Pancreas (tissue), 10 donors: ENCODE measurements around the gene TIGD3. TPM values are rescaled to one million over a fixed set of nuclear protein-coding genes. Genes with fewer than 3 reads are reported as not detected.

Experiments
- ATAC-seq, 4 donors: fragments of 200-7000 bp; cut with Tn5 transposase; one replicate each; pipeline versions ENCODE4 v1.8.0 to v1.9.1; 2020; ENCODE audit warnings: mild to moderate bottlenecking in 4 of 4, moderate library complexity in 4 of 4
- DNase-seq, 6 donors: peaks; one replicate each; pipeline ENCODE4 v3.0.0-alpha.2; 2020
- FAIRE-seq: peaks from 2 replicates; lab custom pipeline; 2012; peaks lifted over from hg19 to GRCh38; lab: Jason Lieb, UNC
- H3K27ac ChIP-seq, 4 donors: fragments of 200-600 bp; sonication (generic); 1 replicate in 3 of 4; 2 replicates in 1 of 4; pipeline versions ENCODE4 v1.5.0 to v1.8.0; 2020
- H3K27me3 ChIP-seq, 4 donors: fragments of 200-600 bp; one replicate each; pipeline ENCODE4 v1.8.0; 2021
- H3K36me3 ChIP-seq, 3 donors: fragments of 200-600 bp; sonication (generic) in 1 of 3; one replicate each; pipeline versions ENCODE4 v1.5.0 to v1.8.0; 2020 to 2021
- H3K4me1 ChIP-seq, 3 donors: fragments of 200-600 bp; one replicate each; pipeline ENCODE4 v1.8.0; 2021
- H3K4me3 ChIP-seq, 4 donors: fragments of 200-600 bp; sonication (generic) in 2 of 4; one replicate each; pipeline versions ENCODE4 v1.5.0 to v1.8.0; 2020 to 2021
- H3K9me3 ChIP-seq, 4 donors: fragments of 200-600 bp; one replicate each; pipeline ENCODE4 v1.8.0; 2021
- WGBS, 2 donors: extraction: QIAGEN DNeasy Blood & Tissue Kit; methylation state at CpG; one replicate each; pipeline ENCODE4 v1.1.7; 2013; 5-methylcytosine and 5-hydroxymethylcytosine counted together
- intact Hi-C, 3 donors: fragments of 100-400 bp; cut with DNase I; formaldehyde crosslinking; loops; one replicate each; pipeline versions ENCODE4 v1.11.1 to v1.14.2; 2022
- polyA plus RNA-seq, 2 donors: library from polyadenylated mRNA; stranded (reverse); fragments of 200-250 nt; gene quantifications; one replicate each; pipeline ENCODE4 v1.2.3, GENCODE V29; 2013
- total RNA-seq, 6 donors: library from RNA; stranded (reverse); fragmentation: NEBNext Ultra II Directional in 4 of 6; extraction: Animal tissue kit (Norgen Biotek cat#: 25700) in 4 of 6; gene quantifications; one replicate each; pipeline versions ENCODE4 v1.2.1 to v1.2.4, GENCODE V29; 2021 to 2023
- TF ChIP-seq, protein P1 (sequence below), 4 donors: fragments of 200-600 bp; sonication (generic) in 3 of 4; IDR thresholded peaks; one replicate each; pipeline versions ENCODE4 v1.5.0 to v1.8.0; 2021; ENCODE audit warnings: antibody characterized with exemption in 4 of 4
- donor health status: healthy with polysubstance abuse.
- donor health status: DM: no; HTN: no; CAD: no; lungs with moderate emphysema.
- donor health status: DM: no; HTN: no; CAD: no.
- donor health status: control.
- donor health status: control.
- donor health status: Bipolar disorder and iron deficiency.
- donor health status: DM: yes; HTN: yes; CAD: no.
- donor health status: DM: no; HTN: no; CAD: no.
- donor health status: DM: no; HTN: no; CAD: no.
- donor health status: DM: yes; HTN: yes; CAD: no.

The TIGD3 gene
- total and polyA plus RNA-seq, 8 donors: 0.06 to 0.68 (median 0.15) TPM; not detected in 2

DNA sequence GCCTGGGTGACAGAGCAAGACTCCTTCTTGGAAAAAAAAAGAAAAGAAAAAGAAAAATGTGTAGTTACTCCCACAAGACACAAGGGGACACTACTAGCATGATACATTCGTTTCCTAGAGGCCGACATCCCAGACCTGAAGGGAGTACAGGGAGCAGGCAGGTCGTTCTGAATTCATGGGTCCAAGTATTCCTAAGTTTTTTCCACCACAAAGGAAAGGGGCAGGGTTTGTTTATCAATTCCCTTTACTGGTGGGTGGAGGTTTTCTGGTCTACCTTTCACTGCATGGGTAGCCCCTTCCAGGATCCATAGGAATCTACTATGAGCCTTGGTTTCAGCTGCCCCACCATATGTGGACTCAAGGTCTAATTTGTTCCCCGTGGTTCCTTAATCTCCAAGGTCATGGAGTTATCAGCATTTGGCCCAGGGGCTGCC is 11.8 kb downstream of the TIGD3 start:
- Histone ChIP-seq H3K9me3 (no peaks in the 10 kb centered on the region), H3K4me1 (peaks cover 16 to 26% (median 21%) of the 10 kb centered on the region in 3 donors), H3K36me3 (no peaks in the 10 kb centered on the region), H3K27me3 (no peaks in the 10 kb centered on the region), H3K4me3 (no peak overlapping the region), H3K27ac (peak overlapping the region; percentile 3 to 69 (median 42))
- intact Hi-C loops: loop anchor here in 1 of 3 donors (10.0 kb wide), 1 partner anchor 148 kb away; no protein-coding TSS in a partner anchor
- ATAC-seq (peak; percentile 71 to 86 (median 86)), FAIRE-seq (no peak), DNase-seq (peak in 3 of 6 donors; percentile 63 to 74 (median 65))
- WGBS, 2 donors: 1% methylated on average over 4 of the region's 4 CpGs
- TF ChIP-seq, protein P1, sequence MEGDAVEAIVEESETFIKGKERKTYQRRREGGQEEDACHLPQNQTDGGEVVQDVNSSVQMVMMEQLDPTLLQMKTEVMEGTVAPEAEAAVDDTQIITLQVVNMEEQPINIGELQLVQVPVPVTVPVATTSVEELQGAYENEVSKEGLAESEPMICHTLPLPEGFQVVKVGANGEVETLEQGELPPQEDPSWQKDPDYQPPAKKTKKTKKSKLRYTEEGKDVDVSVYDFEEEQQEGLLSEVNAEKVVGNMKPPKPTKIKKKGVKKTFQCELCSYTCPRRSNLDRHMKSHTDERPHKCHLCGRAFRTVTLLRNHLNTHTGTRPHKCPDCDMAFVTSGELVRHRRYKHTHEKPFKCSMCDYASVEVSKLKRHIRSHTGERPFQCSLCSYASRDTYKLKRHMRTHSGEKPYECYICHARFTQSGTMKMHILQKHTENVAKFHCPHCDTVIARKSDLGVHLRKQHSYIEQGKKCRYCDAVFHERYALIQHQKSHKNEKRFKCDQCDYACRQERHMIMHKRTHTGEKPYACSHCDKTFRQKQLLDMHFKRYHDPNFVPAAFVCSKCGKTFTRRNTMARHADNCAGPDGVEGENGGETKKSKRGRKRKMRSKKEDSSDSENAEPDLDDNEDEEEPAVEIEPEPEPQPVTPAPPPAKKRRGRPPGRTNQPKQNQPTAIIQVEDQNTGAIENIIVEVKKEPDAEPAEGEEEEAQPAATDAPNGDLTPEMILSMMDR (IDR thresholded peaks at IDR 0.05): peak; percentile 51 to 74 (median 61)

DNA sequence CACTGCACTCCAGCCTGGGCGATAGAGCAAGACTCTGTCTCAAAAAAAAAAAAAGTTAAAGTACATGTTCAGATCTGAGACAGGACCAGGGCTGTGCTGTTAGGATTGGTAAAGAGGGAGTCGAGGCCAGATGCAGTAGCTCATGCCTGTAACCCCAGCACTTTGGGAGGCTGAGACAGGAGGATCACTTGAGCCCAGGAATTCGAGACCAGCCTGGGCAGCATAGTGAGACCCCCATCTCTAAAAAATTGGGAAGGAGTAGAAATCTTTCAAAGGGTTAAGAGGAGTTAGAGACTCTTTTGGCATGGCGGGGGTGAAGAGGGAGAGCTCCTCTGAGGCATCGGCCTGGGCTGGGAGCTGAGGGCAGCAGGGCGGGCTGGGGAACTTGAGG is 16.1 kb downstream of the TIGD3 start:
- no peak for DNase-seq
- 42 to 49% methylated on average over 6 of the region's 6 CpGs for WGBS, 2 donors
- H3K9me3 ChIP-seq: no peaks in the 10 kb centered on the region
- no peak for FAIRE-seq
- intact Hi-C loops: no loop called here
- no peaks in the 10 kb centered on the region for H3K27me3 ChIP-seq
- peak overlapping the region; percentile 50 to 92 (median 89) for H3K27ac ChIP-seq
- ATAC-seq: no peak
- peaks cover 21 to 30% (median 22%) of the 10 kb centered on the region in 3 donors for H3K4me1 ChIP-seq
- H3K4me3 ChIP-seq: no peak overlapping the region
- no peaks in the 10 kb centered on the region for H3K36me3 ChIP-seq
- TF ChIP-seq, protein P1 (IDR thresholded peaks at IDR 0.05): no peak

DNA sequence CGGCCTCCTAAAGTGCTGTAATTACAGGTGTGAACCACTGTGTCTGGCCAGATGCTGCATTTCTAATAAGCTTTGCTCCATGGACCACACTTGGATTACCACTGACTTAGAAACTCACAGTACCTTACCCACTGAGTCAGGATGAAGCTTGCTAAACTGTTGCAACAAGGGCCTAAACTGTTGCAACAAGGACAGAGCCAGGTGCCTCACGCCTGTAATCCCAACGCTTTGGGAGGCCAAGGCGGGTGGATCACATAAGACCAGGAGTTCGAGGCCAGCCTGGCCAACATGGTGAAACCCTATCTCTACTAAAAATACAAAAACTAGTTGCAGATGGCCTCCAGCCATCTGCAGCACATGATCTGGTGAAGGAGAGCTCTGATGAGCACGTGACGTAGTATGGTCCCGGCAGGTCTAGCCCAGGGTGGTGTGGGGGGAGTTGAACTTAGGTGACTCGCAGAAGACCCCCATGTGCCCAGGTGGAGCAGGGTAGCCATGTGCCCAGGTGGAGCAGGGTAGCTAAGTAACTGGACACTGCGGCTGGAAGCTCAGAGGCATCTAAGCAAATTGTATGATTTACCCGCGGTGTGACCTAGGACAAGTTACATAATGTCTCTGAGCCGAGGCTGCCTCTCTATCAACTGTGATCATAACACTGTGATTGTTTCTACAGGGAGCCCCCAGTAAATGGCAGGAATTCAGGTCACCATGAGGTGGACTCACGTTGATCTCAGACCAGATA is 19.5 kb downstream of the TIGD3 start:
- H3K27ac ChIP-seq: no peak overlapping the region
- FAIRE-seq (no peak), DNase-seq (peak in 1 of 6 donors; percentile 14), ATAC-seq (no peak)
- H3K27me3 ChIP-seq: no peaks in the 10 kb centered on the region
- intact Hi-C loops: no loop called here
- H3K4me1 ChIP-seq: peaks cover 16 to 25% (median 25%) of the 10 kb centered on the region in 3 donors
- no peaks in the 10 kb centered on the region for H3K9me3 ChIP-seq
- TF ChIP-seq, protein P1 (IDR thresholded peaks at IDR 0.05): no peak
- H3K36me3 ChIP-seq: no peaks in the 10 kb centered on the region
- WGBS, 2 donors: 67 to 79% methylated on average over 14 of the region's 14 CpGs
- no peak overlapping the region for H3K4me3 ChIP-seq

DNA sequence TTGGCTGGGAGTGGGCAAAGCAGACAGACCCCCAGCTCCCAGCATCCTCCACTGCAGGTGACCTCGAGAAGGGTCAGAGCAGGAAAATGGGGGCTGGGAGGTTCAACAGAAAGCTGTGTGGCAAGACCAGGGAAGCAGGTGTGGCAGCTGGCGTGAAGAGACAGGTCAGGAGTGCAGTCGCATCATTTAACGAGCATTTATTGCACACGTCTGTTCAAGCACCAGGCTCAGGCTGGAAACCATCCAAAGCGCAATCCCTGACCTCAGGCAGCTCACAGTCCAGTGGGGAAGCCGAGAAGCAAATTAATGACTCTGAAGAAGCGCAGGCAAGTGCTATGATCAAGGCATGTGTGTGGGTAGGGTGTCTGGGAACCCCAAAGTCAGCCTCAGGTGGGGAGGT is 20.5 kb downstream of the TIGD3 start:
- intact Hi-C loops: no loop called here
- no peak overlapping the region for H3K27ac ChIP-seq
- no peak for DNase-seq
- no peak for ATAC-seq
- no peaks in the 10 kb centered on the region for H3K36me3 ChIP-seq
- no peak overlapping the region for H3K4me3 ChIP-seq
- H3K9me3 ChIP-seq: no peaks in the 10 kb centered on the region
- TF ChIP-seq, protein P1 (IDR thresholded peaks at IDR 0.05): no peak
- 84 to 86% methylated on average over 8 of the region's 8 CpGs for WGBS, 2 donors
- peaks cover 26 to 34% (median 29%) of the 10 kb centered on the region in 3 donors for H3K4me1 ChIP-seq
- H3K27me3 ChIP-seq: no peaks in the 10 kb centered on the region
- FAIRE-seq: no peak
